Erythroblast (primary cell): ENCODE measurements around the gene ABCF1.

Experiments used
- DNase-seq, 2 experiments: peaks; one replicate each; lab custom pipeline; 2025; lab: John Stamatoyannopoulos, UW
- GATA1 ChIP-seq: IDR thresholded peaks from 2 replicates; pipeline ENCODE4 v1.6.1; 2011; ENCODE audit warnings: low read depth, mild to moderate bottlenecking, control low read depth, low read length, moderate library complexity
- POLR2A ChIP-seq: IDR thresholded peaks from 2 replicates; pipeline ENCODE4 v1.6.1; 2011; ENCODE audit warnings: mild to moderate bottlenecking, low read length

Gene ABCF1

DNA sequence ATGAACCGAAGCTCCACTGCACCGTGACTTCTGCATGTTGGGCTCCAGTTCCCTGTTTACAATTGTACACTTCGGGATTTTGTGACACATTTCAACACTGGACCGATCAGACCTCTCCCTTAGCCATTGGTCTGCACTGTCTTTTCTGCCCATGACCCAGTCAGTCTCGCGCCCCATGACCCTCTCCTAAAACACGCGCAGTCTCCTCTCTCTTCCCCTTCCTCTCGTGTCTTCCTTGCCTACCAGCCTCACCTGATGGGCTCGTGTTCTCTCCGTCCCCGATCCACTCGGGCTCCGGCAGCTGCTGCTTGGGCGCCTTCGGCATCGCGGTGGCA is 535 bp upstream of the ABCF1 start:
- DNase-seq: no peak
- TF ChIP-seq GATA1: no peak
- no peak for TF ChIP-seq POLR2A

DNA sequence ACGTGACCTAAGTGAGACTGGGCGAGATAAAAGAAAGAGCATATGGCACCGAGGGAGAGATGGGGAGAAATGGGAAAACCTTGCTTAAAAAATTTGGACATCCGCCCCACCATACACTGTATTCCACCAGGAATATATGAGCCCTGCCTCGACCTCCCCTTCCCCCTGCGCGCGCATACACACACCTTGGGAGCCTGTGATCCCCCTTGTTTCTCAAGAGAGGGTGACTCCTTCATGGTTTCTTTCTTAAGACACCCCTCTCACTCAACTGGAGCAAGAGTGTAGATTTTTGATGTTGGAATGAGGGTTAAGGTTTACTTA is 480 bp downstream of the ABCF1 start:
- no peak for TF ChIP-seq GATA1
- peak in 1 of 2 experiments; percentile 49 for DNase-seq

DNA sequence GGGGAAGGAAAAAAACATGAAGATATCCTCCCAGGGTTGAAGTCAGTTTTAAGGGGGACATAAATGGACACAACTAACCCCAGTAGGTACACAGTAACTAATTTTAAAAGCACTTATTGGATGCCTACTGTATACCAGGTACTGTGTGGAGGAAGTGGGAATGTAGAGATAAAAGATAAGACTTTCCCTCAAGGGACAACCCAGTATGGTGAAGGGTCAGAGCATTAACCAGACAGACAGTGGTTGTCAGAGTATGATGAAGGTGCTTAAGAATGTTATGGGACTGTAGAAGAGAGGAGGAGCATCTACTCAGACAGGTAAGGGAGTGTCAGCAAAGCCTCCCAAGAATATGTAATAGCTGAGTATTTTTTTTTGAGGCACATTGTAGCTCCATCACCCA is 906 bp downstream of the ABCF1 start:
- TF ChIP-seq GATA1 (no peak), POLR2A (no peak)
- no peak for DNase-seq

DNA sequence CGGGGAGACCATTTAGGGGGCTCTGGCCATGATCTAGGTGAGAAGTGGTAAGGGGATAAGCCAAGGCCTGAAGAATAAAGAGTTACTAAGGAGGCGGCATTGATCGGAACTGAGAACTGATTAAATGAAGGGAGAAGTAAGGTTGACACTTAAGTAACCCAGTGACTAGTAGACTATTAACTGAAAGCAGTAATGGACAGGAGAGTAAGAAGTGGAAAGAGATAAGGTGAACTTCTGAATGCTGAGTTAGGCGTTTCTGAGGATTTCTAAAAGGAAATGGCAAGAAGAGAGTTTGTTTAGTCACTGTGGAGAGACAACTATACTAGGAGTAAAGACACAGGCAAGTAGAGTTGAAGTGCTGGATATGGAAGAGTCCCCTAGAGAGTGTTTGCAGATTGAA is 1.9 kb downstream of the ABCF1 start:
- TF ChIP-seq GATA1 (no peak), POLR2A (no peak)
- DNase-seq: no peak

DNA sequence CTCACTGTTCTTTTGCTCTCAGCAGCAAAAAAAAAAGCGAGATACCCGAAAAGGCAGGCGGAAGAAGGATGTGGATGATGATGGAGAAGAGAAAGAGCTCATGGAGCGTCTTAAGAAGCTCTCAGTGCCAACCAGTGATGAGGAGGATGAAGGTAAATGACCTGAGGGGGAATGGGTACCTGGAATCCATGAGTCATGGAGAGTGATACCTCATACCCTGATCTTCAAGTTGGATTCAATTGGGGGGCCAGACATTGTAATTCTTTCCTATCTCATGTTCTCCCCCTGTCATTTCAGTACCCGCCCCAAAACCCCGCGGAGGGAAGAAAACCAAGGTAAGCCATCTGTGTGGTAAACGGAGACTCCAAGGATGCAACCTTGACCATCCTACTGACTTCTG is 6.8 kb downstream of the ABCF1 start:
- no peak for DNase-seq
- TF ChIP-seq GATA1: no peak
- no peak for TF ChIP-seq POLR2A

DNA sequence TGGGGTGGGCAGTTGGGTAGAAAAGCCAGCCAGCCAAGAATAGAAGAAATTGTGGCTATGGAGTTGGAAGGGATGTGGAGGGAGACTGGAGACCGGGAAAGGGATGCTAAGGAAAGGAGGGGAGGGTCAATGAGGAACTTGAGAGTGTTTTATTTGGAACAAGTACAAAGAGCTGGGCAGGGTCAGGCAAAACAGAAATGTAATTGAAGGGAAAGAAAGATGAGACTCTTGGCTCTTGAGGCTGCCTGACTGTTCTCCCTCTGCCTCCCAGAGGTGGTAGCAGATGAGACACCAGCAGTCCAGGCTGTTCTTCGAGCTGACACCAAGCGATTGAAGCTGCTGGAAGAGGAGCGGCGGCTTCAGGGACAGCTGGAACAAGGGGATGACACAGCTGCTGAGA is 12.7 kb downstream of the ABCF1 start:
- DNase-seq: no peak
- TF ChIP-seq GATA1 (no peak), POLR2A (no peak)

DNA sequence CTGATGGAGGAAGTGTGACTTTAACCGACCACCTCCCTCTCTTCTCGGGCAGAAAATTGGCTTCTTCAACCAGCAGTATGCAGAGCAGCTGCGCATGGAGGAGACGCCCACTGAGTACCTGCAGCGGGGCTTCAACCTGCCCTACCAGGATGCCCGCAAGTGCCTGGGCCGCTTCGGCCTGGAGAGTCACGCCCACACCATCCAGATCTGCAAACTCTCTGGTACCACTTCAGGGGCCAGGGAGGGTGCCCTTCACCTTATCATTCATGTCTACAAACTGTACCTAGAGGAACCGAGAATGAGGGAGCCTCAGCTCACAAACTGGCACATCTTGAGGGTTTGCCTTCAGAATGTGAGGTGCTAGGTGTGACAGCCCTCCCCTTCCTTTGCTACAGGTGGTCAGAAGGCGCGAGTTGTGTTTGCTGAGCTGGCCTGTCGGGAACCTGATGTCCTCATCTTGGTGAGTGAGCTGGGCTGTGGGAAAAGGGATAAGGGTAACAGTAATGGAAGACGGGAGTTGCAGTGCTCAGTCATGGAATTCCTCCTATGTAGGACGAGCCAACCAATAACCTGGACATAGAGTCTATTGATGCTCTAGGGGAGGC is 18.6 kb downstream of the ABCF1 start:
- TF ChIP-seq POLR2A: no peak
- TF ChIP-seq GATA1: no peak
- DNase-seq: no peak

DNA sequence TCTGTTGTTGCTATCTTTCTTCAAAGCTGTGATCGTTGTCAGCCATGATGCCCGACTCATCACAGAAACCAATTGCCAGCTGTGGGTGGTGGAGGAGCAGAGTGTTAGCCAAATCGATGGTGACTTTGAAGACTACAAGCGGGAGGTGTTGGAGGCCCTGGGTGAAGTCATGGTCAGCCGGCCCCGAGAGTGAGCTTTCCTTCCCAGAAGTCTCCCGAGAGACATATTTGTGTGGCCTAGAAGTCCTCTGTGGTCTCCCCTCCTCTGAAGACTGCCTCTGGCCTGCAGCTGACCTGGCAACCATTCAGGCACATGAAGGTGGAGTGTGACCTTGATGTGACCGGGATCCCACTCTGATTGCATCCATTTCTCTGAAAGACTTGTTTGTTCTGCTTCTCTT is 19.3 kb downstream of the ABCF1 start:
- TF ChIP-seq POLR2A (no peak), GATA1 (no peak)
- no peak for DNase-seq

DNA sequence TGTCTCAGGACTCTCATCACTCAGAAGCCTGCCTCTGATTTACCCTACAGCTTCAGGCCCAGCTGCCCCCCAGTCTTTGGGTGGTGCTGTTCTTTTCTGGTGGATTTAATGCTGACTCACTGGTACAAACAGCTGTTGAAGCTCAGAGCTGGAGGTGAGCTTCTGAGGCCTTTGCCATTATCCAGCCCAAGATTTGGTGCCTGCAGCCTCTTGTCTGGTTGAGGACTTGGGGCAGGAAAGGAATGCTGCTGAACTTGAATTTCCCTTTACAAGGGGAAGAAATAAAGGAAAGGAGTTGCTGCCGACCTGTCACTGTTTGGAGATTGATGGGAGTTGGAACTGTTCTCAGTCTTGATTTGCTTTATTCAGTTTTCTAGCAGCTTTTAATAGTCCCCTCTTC is 19.8 kb downstream of the ABCF1 start:
- no peak for TF ChIP-seq GATA1
- TF ChIP-seq POLR2A: no peak
- peak; percentile 31 to 53 for DNase-seq

DNA sequence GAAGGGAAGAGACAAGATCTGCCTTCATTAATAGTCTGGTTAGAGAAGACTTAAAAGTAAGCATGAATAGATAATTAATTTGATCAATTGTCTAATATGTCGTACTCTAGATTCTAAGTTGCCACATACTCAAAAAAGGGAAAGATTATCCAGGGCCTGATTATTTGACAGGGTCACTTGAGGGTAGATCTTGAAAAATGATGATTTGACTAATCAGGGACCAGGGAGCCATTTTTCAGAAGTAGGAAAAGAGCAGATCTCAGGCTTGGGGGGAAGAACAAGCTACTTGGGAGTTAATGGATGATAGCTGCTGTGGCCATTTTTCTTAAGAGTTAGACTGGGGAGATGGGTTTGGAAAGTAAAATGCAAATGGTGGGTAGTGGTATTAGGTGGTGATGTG is 21.0 kb downstream of the ABCF1 start:
- DNase-seq: no peak
- TF ChIP-seq POLR2A: no peak
- TF ChIP-seq GATA1: no peak

DNA sequence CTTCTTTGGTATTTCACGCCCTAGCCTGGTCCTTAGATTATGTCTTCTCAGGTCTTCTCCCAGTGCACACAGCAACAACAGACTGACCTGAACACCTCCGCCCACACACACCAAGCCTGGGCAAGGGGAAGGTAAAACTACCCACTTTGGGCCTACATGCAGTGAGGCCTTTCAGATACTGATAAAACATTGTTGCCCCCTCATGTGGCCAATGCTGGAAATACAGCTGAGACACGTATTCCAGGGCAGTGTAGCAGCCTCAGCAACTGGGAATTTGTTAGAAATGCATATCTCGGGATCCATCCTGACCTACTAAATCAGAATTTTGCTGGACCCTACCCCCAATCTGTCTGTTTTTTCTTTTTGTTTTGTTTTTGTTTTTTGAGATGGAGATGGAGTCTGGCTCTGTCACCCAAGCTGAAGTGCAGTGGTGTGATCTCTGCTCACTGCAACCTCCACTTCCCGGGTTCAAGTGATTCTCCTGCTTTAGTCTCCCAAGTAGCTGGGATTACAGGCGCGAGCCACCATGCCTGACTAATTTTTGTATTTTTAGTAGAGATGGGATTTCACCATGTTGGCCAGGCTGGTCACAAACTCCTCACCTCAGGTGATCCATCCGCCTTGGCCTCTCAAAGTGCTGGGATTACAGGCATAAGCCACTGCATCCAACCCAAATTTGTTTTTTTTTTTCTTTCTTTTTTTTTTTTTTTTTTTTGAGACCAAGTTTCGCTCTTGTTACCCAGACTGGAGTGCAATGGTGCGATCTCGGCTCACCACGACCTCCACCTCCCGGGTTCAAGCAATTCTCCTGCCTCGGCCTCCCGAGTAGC is 26.3 kb downstream of the ABCF1 start:
- peak; percentile 51 for TF ChIP-seq POLR2A

DNA sequence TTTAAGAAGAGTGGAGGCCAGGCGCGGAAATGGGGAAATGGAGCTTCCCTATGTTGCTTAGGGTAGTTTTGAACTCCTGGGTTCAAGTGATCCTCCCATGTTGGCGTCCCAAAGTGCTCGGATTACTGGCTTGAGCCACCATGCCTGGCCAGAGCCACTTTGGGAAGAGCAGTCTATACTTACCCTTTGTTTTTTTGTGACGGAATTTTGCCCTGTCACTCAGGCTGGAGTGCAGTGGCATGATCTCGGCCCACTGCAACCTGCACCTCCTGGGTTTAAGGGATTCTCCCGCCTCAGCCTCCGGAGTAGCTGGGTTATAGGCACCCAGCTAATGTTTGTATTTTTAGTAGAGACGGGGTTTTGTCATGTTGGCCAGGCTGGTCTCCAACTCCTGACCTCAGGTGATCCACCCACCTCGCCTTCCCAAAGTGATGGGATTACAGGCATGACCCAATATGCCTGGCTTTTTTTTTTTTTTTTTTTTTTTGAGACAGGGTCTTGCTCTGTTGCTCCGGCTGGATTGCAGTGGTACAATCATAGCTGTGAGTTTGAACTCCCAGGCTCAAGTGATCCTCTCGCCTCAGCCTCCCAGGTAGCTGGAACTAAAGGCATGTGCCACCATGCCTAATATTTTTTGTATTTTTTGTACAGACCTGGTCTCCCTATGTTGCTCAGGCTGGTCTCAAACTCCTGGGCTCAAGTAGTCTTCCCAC is 27.8 kb downstream of the ABCF1 start:
- TF ChIP-seq GATA1: no peak
- peak; percentile 54 for TF ChIP-seq POLR2A
- no peak for DNase-seq

More for the DNA sequence above, 26.3 kb downstream of the ABCF1 start:
- peak; percentile 72 to 86 for DNase-seq

DNA sequence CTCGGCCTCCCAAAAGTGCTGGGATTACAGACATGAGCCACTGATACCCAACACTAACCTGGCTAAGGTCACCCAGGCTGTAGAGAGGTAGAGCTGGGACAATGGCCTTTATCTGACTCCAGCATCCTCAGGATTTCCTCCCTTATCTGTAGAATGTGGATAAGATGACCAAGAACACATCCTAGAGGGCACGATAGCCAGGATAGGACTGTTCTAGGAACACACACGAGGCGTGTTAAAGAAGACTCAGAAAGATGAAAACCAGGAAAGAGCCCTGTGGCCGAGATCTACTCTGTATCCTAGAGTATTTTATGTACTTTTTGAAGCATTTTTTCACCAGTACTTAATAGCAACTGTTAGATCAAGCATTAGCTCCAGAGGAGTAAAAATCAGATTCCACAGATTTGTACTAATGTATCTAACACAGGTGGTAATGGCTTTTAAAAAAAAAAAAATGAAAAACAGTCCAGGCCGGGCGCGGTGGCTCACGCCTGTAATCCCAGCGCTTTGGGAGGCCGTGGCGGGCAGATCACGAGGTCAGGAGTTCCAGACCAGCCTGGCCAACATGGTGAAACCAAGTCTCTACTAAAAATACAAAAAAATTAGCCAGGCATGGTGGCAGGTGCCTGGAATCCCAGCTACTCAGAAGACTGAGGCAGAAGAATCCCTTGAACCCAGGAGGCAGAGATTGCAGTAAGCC is 28.5 kb downstream of the ABCF1 start:
- TF ChIP-seq POLR2A (no peak), GATA1 (no peak)
- DNase-seq: no peak

DNA sequence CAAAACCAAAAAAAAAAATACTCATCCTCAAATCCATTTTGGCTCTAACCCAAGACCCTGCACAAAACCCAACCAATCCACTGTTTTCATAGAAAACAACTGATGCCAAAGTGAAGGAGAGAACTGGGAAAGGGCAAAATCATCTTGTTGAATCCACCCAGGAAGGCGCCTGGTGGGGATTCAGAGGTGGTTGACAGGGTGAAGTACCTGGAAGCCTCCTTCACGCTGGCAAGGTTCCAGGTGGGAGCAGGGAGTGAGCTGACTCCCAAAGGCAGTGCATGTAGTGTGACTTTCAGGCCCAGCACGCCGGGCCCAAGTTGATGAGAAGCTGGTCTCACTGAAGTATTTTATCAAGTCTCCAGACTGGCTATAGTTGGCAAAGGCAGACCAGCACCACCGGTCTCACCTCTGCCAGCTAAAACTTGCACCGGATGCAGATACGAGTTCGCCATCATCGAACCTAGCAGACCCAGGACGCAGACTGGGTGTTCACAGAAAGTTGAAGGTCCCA is 29.3 kb downstream of the ABCF1 start:
- DNase-seq: no peak
- TF ChIP-seq POLR2A (no peak), GATA1 (no peak)
